Measurements from ENCODE around the gene TXNRD1.
"Not testable (repeated sequence)": the region's sequence is repeated elsewhere in the genome, so short reads cannot be mapped to it uniquely, and the experiment has no call there.

The TXNRD1 gene

DNA sequence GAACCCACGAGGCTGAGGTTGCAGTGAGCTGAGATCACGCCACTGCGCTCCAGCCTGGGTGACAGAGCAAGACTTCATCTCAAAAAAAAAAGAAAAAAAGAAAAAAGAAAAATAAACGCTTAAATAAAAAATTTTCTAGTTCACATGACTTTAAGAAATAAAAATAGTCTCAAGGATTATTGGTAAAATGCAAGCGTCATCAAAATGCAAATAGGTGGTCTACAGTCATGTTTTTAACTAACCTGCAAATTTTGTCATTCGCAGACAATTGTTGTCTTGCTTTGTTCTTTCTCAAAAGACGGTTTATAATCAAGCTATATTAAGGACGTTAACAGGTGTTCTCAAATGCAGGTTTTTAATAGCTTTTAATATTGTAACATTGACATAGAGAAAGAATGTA lies 22.4 kb downstream of the TXNRD1 start:
- DNase-seq (ENCODE audit: low read depth, low spot score), result no peak

DNA sequence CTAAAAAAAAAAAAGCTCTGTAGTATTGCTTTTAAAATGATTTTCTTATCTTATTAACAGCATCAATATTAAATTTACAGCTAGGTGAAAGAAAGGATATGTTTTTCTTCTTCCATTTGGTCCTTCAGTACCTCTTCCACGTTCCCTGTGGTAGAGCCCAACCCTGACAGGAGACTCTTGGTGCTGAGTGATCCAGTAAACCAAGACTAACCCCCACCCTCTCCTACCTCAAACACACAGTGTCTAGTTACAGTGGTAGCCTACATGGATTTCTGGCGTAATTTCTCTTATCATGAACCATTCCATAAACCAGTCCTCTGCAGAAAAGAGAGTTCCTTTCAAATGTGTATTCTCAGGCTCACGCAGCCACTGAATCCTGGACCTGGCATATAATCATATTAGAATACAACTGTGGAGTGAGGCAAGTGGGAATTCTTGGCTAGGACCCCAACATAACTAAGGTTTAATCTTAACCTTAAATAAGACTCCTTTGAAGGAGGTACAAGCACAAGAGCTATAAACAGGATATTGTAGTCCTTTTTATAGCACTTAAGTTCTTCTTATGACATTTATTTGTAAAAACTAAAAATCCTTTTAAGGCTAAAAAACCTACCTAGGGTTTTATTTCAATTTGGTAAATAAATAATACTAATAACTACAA lies 27.1 kb downstream of the TXNRD1 start:
- no peak for DNase-seq (ENCODE audit: low read depth, low spot score)

DNA sequence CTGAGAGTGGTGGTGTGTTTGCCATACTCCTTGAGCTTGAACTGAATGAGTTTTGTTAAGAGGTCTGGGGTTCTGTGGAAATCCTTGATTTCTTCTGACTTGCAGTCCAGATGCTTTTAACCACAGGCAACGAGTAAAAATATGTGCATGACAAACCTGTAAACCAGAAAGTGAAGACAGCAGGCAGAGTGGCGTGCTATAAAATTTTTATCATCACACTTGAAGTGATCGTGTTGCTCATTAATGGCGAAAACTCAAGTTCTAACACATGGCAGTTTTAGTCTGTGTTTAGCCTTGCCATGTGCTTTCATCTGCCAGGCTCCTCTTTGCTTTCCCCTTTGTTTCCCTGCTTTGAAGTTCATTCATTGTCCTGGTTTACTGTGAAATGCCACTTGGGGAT lies 28.0 kb downstream of the TXNRD1 start:
- no peak for DNase-seq (ENCODE audit: low read depth, low spot score)

DNA sequence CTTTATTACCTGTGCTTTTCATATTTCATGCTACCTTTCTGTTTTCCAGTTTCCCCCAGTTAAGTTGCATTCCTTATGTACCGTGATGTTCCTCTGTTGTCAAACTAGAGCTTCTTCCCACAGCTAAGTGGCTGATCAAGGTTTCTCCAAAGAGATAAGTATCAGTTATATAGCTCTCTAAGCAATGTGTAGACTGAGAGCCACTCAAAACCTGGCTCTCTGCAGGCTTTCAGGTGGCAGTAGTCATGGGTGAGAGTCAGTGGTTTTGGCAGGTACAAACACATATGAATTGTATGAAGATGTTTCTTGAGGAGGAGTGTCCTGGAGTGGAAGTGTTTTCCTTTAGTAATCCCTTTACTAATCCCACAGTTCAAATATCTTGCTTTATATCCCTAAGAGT lies 28.4 kb downstream of the TXNRD1 start:
- DNase-seq (ENCODE audit: low read depth, low spot score), result no peak

DNA sequence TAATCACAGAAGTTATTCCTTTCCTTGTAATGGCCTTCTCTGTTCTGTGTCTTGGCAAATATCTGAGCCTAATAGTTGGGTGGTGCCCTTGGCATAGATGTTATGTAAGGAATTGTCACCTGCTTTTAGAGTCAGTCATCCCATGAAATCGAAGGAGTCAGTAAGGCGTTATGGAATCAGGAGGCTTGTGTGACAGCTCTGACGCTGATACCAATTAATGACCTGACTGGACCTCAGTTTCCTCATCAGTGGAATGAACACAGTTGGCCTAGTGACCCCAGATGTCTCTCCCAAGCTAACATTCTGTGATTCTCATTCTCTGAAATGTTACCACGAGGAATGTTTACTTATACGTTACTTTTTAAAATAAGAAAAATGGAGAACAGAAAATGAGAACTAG lies 32.1 kb downstream of the TXNRD1 start:
- no peak for DNase-seq (ENCODE audit: low read depth, low spot score)

DNA sequence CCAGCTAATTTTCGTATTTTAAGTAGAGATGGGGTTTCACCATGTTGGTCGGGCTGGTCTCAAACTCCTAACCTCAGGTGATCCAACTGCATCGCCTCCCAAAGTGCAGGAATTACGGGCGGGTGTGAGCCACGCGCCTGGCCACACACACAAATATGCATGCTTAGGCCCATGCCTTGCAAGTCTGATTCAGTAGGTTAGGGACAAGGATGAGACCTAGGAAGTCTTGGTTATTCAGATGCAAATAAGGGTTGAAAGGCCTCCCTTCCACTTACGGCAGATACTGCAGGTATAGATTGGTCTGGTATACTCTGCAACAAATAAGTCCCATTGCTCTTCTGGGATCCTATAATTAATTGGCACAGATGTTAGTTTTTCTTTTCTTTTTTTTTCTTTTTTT lies 32.9 kb downstream of the TXNRD1 start:
- DNase-seq (ENCODE audit: low read depth, low spot score), result peak; percentile 77

DNA sequence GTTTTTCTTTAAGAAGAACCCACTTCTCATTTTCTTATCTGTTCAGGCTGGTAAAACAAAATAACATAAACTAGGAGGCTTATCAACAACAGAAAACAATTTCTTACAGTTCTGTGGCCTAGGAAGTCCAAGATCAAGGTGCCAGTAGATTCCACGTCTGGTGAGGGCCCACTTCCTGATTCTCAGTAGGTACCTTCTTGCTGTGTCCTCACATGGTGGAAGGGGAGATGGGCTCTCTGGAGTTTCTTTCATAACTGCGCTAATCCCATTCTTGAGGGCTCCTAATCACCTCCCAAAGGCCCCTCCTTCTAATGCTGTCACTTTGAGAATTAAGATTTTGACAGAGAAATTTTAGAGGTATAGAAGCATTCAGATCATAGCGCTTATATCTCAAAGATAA lies 33.4 kb downstream of the TXNRD1 start:
- DNase-seq (ENCODE audit: low read depth, low spot score), result no peak

DNA sequence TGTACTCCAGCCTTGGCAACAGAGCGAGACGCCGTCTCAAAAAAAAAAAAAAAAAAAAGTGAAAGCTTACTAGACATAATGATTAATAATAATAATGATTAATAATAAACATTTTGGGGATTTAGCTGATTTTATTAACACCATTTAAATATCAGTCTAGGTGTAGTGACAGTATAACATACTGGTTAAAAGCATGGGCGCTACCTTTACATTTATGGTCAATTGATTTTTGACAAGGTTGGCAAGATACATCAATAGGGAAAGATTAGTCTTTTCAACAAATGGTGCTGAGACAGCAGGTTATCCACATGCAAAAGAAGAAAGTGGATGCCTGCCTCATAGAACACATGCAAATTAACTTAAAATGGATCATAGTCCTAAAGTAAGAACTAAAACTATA lies 34.3 kb downstream of the TXNRD1 start:
- no peak for DNase-seq (ENCODE audit: low read depth, low spot score)

DNA sequence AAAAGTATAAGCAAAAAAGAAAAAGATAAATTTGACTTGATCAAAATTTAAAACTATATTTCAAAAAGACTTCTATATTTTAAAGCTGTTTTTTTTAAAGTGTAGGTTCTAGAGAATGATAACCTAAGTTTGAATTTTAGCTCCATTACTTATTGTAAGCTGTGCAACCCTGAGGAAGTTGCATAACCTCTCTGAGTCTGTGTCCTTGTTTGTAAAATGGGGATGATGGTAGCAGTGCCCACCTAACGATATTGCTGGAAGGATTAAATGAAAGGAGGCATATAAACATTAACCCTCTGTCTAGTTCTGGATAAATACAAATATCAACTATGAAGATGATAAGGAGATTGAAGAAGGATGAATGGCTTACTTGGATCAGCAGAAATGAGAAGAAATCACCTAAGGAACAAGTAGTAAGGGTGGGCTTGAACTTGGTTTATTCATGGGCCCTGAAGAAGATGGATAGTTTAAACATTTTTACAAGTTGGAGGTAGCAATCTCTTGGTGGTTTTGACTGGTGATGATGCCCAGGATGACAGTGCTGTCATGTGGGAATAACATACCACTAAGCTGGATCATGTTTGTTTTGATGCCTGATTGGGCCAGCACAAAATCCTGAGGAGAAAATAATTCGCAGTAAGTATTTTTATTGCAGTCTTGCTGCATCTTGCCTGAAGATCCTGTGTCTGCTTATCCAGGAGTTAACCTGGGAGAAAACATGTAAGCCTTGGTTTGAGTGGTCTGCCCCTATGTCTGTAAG lies 35.0 kb downstream of the TXNRD1 start:
- DNase-seq (ENCODE audit: low read depth, low spot score), result no peak

DNA sequence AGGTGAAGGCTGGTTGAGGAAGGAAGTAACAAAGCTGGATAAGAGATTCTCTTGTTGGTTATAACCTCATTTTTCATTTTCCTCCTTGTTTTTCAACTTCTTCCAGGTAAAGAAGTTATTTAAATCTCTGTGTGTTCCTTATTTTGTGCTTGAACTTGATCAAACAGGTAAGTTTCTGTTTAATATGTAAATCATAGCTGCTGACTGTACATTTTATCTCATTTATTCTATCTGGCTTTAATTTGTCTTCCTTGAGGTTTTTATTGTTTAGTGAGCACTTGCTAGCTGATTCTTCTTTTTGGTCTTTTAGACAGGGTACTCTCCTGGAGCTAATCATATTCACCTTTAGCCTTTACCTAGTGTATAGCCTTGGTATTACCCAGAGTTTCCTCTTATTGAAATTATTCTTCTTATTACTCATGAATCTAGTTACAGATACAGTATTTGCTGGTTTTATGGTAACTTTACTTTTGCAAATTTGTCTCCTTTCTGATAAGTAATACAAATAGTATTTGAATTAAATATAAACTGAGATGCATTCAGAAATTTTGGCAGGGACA lies 42.4 kb downstream of the TXNRD1 start:
- DNase-seq (ENCODE audit: low read depth, low spot score), result no peak

DNA sequence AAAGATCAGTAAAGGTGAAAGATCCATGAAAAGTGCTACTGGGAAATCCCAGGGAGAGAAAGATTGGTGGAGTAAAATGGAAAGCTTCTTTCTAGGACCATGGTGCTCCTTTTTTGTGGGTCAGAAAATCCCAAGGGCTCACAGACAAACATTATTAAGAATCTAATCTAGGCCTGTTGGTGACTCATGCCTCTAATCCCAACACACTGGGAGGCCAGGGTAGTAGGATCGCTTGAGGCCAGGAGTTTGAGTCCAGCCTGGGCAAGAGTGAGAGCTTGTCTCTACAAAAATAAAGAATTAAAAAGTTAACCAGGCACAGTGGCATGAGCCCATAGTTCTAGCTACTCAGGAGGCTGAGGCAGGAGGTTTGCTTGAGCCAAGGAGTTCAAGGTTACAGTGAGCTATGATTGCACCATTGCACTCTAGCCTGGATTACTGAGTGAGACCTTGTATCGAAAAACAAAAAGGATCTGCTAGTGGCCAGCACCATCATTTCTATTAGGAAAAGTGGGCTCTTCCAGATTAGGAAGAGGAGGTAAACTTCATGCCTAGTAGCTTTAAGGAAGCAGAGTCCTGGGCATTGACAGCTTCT lies 43.0 kb downstream of the TXNRD1 start:
- DNase-seq (ENCODE audit: low read depth, low spot score), result no peak

DNA sequence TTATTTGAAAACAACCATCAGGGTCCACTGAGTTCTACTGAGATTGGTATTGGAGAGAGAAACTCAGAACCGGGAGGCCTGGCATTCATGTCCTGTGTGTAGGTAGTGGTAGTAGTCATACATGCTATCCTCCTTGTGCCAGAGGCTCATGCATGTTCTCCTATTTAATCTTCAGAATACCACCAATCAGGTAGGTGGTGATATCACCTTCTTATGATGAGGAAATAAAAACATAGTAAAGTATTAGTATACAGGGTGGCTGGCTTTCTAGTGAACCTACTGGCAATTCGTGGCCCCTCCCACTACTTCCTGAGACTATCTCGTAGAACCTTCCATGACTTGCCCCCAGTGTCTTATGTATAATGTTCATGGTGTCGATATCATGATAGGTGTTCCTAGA lies 47.4 kb downstream of the TXNRD1 start:
- no peak for DNase-seq (ENCODE audit: low read depth, low spot score)

DNA sequence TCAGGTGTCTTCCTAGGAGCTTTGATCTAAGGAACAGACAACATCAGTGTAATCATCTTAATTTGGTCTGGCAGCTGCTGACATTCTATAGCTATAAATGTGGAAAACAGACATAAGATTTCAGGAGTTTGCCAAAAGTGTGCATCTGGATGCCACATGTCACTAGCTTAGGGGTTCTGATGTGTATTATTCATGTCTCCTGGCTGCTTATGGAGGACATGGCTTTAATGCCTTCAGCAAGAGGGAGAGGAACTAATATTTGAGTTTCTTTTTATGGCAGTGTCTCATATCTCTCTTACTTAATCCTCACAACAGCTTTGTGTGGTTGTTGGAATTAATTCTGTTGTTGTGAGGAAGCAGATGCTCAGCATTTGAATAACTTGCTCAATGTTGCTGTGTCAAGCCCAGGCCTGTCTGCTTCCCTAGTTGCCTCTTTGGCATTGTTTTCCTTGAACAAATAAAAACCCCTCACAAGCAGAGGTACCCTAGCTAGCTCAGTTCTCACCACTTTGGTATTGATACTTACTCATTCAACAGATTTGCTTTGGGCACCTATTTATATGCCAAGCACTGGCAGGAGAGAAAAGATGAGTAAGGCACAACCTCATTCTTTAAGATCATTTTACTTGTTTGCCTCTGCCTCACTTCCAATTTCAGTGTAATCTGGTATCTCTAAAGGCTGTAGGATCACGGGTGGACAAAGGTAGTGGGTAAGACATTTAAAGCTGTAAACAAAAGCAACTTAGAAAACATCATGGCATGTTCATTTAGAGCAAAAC lies 48.2 kb downstream of the TXNRD1 start:
- DNase-seq (ENCODE audit: low read depth, low spot score), result no peak

DNA sequence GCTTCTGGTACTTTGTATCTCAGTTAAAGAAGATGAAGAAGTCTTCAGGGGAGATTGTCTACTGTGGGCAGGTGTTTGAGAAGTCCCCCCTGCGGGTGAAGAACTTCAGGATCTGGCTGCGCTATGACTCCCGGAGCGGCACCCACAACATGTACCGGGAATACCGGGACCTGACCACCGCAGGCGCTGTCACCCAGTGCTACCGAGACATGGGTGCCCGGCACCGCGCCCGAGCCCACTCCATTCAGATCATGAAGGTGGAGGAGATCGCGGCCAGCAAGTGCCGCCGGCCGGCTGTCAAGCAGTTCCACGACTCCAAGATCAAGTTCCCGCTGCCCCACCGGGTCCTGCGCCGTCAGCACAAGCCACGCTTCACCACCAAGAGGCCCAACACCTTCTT lies 49.9 kb downstream of the TXNRD1 start:
- DNase-seq (ENCODE audit: low read depth, low spot score), result not testable (repeated sequence)

DNA sequence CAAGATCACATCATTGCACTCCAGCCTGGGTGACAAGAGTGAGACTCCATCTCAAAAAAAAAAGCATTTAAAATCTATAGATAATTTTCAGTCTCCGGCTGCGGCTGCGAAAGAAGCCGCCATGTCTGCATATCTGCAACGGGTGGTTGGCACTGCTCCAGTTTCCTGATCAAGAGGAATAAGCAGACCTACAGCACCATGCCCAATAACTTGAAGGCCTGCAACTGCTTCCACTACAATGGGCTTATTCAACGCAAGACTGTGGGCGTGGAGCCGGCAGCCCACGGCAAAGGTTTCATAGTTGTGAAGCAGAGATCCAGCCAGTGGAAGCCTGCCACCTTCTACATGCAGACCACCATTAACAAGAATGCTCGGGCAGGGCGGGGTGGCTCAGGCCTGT lies 57.4 kb downstream of the TXNRD1 start:
- DNase-seq (ENCODE audit: low read depth, low spot score), result no peak

DNA sequence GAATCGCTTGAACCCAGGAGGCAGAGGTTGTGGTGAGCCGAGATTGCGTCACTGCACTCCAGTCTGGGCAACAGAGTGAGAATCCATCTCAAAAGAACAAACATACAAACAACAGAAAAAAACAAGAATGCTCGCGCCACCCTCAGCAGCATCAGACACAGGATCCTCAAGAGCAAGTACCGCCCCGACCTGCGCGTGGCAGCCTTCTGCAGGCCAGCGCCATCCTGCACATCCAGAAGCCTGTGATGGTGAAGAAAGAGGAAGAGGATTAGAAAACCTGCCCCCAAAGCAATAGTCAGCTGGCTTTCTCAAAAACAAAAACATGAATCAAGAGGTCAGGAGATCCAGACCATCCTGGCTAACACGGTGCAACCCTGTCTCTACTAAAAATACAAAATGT lies 57.9 kb downstream of the TXNRD1 start:
- DNase-seq (ENCODE audit: low read depth, low spot score), result no peak

DNA sequence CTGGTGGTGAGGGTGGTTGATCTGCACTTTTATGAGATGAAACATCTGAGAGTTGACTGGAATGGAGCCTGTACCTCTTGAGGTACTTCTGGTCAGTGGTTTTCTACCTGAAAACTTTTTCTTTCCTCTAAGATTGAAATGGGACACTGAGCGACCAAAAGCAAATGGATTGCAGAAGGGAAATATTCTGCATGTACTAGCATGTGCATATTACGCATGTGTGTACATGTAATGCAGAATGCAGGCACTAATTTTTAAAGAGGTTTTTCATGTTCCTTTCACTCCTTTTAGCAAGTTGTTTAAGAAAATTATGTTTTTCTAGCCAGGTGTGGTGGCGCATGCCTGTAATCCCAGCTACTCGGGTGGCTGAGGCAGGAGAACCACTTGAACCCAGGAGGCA lies 59.2 kb downstream of the TXNRD1 start:
- DNase-seq (ENCODE audit: low read depth, low spot score), result no peak

DNA sequence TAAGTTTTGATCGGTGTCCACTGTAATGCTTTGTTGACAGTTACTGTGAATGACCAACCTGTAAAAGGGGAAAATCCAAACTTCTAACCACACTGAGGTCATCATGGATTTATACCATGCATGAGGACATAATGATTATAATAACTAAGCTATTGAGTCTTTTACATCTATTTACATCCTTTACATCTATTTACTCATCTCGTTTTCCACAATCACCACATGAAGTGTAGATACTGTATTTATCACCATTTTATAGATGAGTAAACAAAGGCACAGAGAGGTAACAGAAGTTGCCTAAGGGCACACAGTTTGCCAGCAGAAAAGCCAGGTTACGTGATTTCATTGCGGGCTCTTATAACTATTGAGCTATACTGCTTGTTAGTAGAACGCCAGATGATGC lies 60.1 kb downstream of the TXNRD1 start:
- no peak for DNase-seq (ENCODE audit: low read depth, low spot score)

DNA sequence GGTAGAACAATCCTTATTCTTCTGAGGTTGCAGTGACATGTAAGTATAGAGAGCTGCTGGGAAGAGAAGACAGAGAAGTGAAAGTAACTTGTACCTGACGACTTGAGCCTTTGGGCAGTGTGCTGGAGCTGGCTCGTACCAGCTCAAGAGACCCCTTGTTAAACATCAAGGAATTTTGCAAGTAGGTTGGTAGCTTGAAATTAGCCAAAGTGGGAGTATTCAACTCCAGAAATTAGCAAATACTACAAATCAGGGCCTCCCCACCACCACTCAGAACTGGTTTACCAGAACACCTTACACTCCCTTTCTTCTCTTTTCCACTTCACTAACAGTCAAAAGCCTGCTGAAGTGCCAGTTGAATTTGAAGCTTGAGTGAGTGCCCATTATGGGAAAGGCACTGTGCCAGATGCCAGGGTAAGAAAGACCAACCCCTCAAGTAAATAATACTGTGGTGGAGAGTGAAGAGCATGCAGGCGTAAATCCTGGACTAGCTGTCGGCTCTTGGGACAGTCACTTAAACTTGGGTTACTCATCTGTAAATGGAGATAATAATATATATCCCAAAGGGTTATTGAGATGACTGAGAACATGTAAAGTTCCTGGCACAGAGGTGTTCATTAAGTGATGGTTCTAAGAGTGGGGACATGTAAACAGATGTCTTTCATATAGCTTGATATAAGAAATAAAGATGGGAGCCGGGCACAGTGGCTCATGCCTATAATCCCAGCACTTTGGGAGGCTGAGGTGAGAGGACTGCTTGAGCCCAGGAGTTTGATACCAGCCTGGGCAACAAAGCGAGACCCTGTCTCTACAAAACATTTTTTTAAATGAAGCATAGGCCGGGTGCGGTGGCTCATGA lies 60.9 kb downstream of the TXNRD1 start:
- DNase-seq (ENCODE audit: low read depth, low spot score), result no peak

DNA sequence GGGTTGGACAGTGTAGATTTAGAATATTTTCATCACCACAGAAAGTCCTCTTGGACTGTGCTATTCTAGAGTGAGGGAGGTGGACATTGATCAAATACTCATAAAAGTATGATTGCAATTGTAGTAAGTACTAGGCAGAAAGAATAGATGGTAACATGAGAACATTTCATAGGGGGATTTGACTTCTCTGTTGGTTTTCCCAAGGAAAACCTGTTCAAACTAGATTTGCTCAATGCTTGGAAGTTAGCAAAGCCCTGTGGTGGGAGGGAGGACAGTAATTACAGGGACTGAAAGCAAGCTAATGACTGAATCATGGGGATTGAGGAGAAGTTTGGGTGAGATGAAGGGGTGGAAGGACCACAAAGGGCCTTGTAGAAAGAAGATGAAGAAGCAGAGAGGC lies 63.6 kb downstream of the TXNRD1 start:
- DNase-seq (ENCODE audit: low read depth, low spot score), result no peak

DNA sequence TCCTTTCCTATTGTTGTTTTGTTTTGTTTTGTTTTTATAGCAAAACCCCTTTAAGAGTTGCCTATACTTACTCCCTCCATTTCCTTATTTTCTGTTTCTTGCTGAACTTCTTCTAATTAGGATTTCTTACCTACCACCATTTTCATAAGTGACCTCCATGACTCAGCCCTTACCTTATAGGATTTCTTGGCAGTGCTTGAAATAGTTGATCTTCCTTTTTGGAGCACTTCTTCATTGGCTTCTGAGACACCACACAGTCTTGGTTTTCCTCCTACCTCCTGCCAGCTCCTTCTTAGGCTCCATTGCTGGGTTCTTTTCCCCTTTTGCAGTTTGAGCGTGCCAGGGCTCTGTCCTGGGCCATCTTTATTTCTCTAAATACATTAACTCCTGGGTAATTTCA lies 64.5 kb downstream of the TXNRD1 start:
- no peak for DNase-seq (ENCODE audit: low read depth, low spot score)
